ENCODE data around the gene PMPCA. TPM values are rescaled to one million over a fixed set of nuclear protein-coding genes. Genes with fewer than 3 reads are reported as not detected.

Gene PMPCA
- total RNA-seq, 4 donors from 2014 or later: 29.4 to 38.7 (median 33.5) TPM

GRCh38 chr9:136437430-136437829 lies 27.0 kb downstream of the PMPCA start:
- 32 to 36% methylated on average over 5 of the region's 8 CpGs for WGBS, 2 donors
- Histone ChIP-seq H3K4me3 (peak overlapping the region in 2 of 4 donors; percentile 87 to 88), H3K27me3 (no peaks in the 10 kb centered on the region), H3K27ac (no peak overlapping the region), H3K4me1 (peaks cover 11 to 47% (median 28%) of the 10 kb centered on the region in 3 donors), H3K9me3 (no peaks in the 10 kb centered on the region), H3K36me3 (peaks cover 5 to 65% (median 5%) of the 10 kb centered on the region in 3 donors)
- no peak for DNase-seq
- TF ChIP-seq CTCF (IDR thresholded peaks at IDR 0.05) (no peak), POLR2A (IDR thresholded peaks at IDR 0.05) (no peak)
- intact Hi-C loops (cut with DNase I): no loop called here

- H3K9me3 ChIP-seq: no peaks in the 10 kb centered on the region
- no peak overlapping the region for H3K27ac ChIP-seq
- TF ChIP-seq CTCF (IDR thresholded peaks at IDR 0.05) (no peak), POLR2A (IDR thresholded peaks at IDR 0.05) (no peak)
- peak overlapping the region; percentile 70 to 99 (median 88) for H3K4me3 ChIP-seq
- H3K4me1 ChIP-seq: peaks cover 11 to 47% (median 28%) of the 10 kb centered on the region in 3 donors
- no peaks in the 10 kb centered on the region for H3K27me3 ChIP-seq
- no peak for DNase-seq
- intact Hi-C loops (cut with DNase I): no loop called here
- WGBS, 2 donors: 35 to 43% methylated on average over 32 to 33 of the region's 37 CpGs
- H3K36me3 ChIP-seq: peaks cover 5 to 65% (median 10%) of the 10 kb centered on the region in 3 donors
Observed at GRCh38 chr9:136437839-136438547, 27.5 kb downstream of the PMPCA start.

- Histone ChIP-seq H3K9me3 (no peaks in the 10 kb centered on the region), H3K27ac (peak overlapping the region; percentile 79 to 90 (median 82)), H3K4me1 (peaks cover 11 to 47% (median 28%) of the 10 kb centered on the region in 3 donors), H3K4me3 (peak overlapping the region; percentile 70 to 99 (median 88)), H3K36me3 (peaks cover 7 to 65% (median 16%) of the 10 kb centered on the region in 3 donors), H3K27me3 (no peaks in the 10 kb centered on the region)
- WGBS, 2 donors: 2 to 3% methylated on average over 9 to 12 of the region's 91 CpGs
- intact Hi-C loops (cut with DNase I): no loop called here
- TF ChIP-seq POLR2A (IDR thresholded peaks at IDR 0.05) (no peak), CTCF (IDR thresholded peaks at IDR 0.05) (no peak)
- no peak for DNase-seq
Observed at GRCh38 chr9:136438548-136439480, 28.4 kb downstream of the PMPCA start.

GRCh38 chr9:136439481-136440408 lies 29.3 kb downstream of the PMPCA start, which contains the start of gene INPP5E:
INPP5E (minus strand) TSS chr9:136439845; CDS start chr9:136439419, 426 bp downstream.
- H3K9me3 ChIP-seq: no peaks in the 10 kb centered on the region
- H3K4me3 ChIP-seq: peak within 1 kb of the TSS; percentile 70 to 99 (median 88)
- WGBS, 2 donors: 26 to 34% methylated on average over 10 to 13 of the region's 90 CpGs
- TF ChIP-seq CTCF (IDR thresholded peaks at IDR 0.05): peak; percentile 44 to 80 (median 68)
- peak in 2 of 4 donors; percentile 16 to 29 for TF ChIP-seq POLR2A (IDR thresholded peaks at IDR 0.05)
- H3K36me3 ChIP-seq: peaks cover 10 to 65% (median 19%) of the 10 kb centered on the region in 3 donors
- H3K27ac ChIP-seq: peak within 1 kb of the TSS; percentile 79 to 90 (median 82)
- no peaks in the 10 kb centered on the region for H3K27me3 ChIP-seq
- intact Hi-C loops (cut with DNase I): no loop called here
- no peak for DNase-seq
- peaks cover 11 to 44% (median 28%) of the 10 kb centered on the region in 3 donors for H3K4me1 ChIP-seq

Data from esophagus squamous epithelium (tissue), 5 donors.